Breast epithelium (tissue), 4 donors: Measurements from ENCODE around the gene LARP6. TPM values are rescaled to one million over a fixed set of nuclear protein-coding genes. Genes with fewer than 3 reads are reported as not detected.

ENCODE experiments used
- DNase-seq, 2 donors: peaks; one replicate each; pipeline ENCODE4 v3.0.0-alpha.2; 2019; ENCODE audit warnings: low spot score in 2 of 2
- H3K27ac ChIP-seq, 2 donors: fragments of 200-600 bp; sonication (generic) in 1 of 2; one replicate each; pipeline ENCODE4 v1.5.1; 2016 to 2019; ENCODE audit warnings: mild to moderate bottlenecking in 1 of 2
- H3K27me3 ChIP-seq, 2 donors: fragments of 200-600 bp; sonication (generic) in 1 of 2; one replicate each; pipeline versions ENCODE4 v1.5.1 to v1.6.0; 2017 to 2019; ENCODE audit warnings: control low read depth in 1 of 2, mild to moderate bottlenecking in 1 of 2
- H3K36me3 ChIP-seq: fragments of 200-600 bp; one replicate; pipeline ENCODE4 v1.5.1; 2019
- H3K4me1 ChIP-seq, 2 donors: fragments of 200-600 bp; sonication (generic); one replicate each; pipeline ENCODE4 v1.5.1; 2016 to 2019; ENCODE audit warnings: control low read depth in 1 of 2
- H3K4me3 ChIP-seq, 3 donors: fragments of 200-600 bp; sonication (generic); 1 replicate in 2 of 3; 2 replicates in 1 of 3; pipeline ENCODE4 v1.5.1; 2016 to 2019; ENCODE audit warnings: mild to moderate bottlenecking in 3 of 3, moderate library complexity in 2 of 3
- H3K9me3 ChIP-seq, 2 donors: fragments of 200-600 bp; sonication (generic) in 1 of 2; one replicate each; pipeline ENCODE4 v1.5.1; 2016 to 2019; ENCODE audit warnings: control low read depth in 1 of 2
- POLR2A ChIP-seq: fragments of 450-650 bp; IDR thresholded peaks from one replicate; pipeline ENCODE4 v1.6.1; 2016; ENCODE audit warnings: antibody characterized with exemption, mild to moderate bottlenecking, moderate library complexity
- POLR2AphosphoS5 ChIP-seq, 3 donors: sonication (generic); formaldehyde crosslinking; IDR thresholded peaks; one replicate each; pipeline ENCODE4 v1.6.1; 2017; ENCODE audit warnings: antibody characterized with exemption in 3 of 3
- intact Hi-C: fragments of 100-400 bp; cut with DNase I; formaldehyde crosslinking; loops from one replicate; pipeline ENCODE4 v1.15.1; 2023; ENCODE audit warnings: low total_unique reads
- total RNA-seq, 3 donors: library from RNA; depleted of rRNA; stranded (reverse); fragments of >200 nt; gene quantifications; one replicate each; pipeline ENCODE4 v1.1.0, GENCODE V29; 2016
- TF ChIP-seq, protein P1 (sequence below), 3 donors: fragments of 450-650 bp; IDR thresholded peaks; one replicate each; pipeline ENCODE4 v1.5.1; 2016 to 2017; ENCODE audit warnings: antibody characterized with exemption in 3 of 3, mild to moderate bottlenecking in 3 of 3, moderate library complexity in 3 of 3

LARP6 gene
- total RNA-seq, 3 donors from 2014 or later = 18.6 to 72.5 (median 40.0) TPM

DNA sequence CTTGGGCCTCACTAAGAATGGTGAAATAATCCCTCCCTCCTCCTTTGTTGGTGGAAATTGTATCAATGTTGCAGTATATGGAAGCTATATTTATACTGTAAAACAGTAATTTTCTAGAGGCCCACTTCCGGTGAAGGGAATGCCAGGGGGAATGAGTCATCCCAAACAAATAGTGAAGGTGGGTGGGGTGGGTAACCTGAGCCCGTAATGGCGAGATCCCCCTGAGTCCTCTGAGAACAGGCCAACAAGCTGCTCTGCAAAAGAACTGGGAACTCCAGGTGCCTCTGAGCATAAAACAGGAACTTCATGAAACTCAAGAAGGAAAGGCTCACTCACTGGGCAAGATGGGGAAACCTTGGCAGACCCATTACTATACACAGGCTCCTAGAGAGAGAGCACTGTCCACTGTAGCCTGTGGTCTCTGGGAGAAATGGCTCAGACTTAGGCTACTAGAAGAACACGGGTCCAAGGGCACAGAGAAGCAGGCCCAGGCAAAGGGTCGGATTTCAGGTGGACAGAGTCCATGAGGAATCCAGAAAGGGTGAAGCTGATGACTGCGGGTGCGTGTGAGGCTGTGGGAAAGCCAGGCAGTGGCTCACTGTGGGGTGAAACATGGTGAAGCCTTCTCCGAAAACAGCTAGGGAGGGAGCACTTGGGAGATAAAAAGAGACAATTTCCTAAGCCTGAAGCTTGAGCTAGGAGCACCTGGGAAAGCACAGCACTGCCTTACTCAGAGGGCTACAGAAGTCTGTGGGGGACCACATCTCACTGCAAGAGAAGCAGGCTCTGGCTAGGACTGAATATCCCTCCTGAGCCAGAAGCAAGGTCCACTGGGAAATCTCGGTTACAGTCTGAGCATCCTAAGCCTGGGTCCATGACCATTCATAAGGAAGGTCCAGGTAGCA is 19.8 kb downstream of the LARP6 start:
- no peaks in the 10 kb centered on the region for H3K27me3 ChIP-seq
- H3K9me3 ChIP-seq = no peaks in the 10 kb centered on the region
- H3K27ac ChIP-seq = peak overlapping the region in 1 of 2 donors; percentile 29
- no peaks in the 10 kb centered on the region for H3K36me3 ChIP-seq
- H3K4me3 ChIP-seq = no peak overlapping the region
- no peaks in the 10 kb centered on the region for H3K4me1 ChIP-seq
- DNase-seq = no peak
- intact Hi-C loops = no loop called here
- no peak for TF ChIP-seq POLR2AphosphoS5 (IDR thresholded peaks at IDR 0.05)
- TF ChIP-seq, protein P1, sequence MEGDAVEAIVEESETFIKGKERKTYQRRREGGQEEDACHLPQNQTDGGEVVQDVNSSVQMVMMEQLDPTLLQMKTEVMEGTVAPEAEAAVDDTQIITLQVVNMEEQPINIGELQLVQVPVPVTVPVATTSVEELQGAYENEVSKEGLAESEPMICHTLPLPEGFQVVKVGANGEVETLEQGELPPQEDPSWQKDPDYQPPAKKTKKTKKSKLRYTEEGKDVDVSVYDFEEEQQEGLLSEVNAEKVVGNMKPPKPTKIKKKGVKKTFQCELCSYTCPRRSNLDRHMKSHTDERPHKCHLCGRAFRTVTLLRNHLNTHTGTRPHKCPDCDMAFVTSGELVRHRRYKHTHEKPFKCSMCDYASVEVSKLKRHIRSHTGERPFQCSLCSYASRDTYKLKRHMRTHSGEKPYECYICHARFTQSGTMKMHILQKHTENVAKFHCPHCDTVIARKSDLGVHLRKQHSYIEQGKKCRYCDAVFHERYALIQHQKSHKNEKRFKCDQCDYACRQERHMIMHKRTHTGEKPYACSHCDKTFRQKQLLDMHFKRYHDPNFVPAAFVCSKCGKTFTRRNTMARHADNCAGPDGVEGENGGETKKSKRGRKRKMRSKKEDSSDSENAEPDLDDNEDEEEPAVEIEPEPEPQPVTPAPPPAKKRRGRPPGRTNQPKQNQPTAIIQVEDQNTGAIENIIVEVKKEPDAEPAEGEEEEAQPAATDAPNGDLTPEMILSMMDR (IDR thresholded peaks at IDR 0.05) = no peak
- TF ChIP-seq POLR2A = no peak

- Histone ChIP-seq H3K4me1 (no peaks in the 10 kb centered on the region), H3K9me3 (no peaks in the 10 kb centered on the region), H3K27me3 (no peaks in the 10 kb centered on the region), H3K4me3 (no peak overlapping the region), H3K36me3 (no peaks in the 10 kb centered on the region), H3K27ac (no peak overlapping the region)
- intact Hi-C loops = no loop called here
- no peak for DNase-seq
- TF ChIP-seq POLR2AphosphoS5 (IDR thresholded peaks at IDR 0.05) = no peak
- TF ChIP-seq POLR2A = no peak
- TF ChIP-seq, protein P1 (IDR thresholded peaks at IDR 0.05) = no peak
Measured at GRCh38 chr15:70833422-70833821, 20.5 kb downstream of the LARP6 start.

DNA sequence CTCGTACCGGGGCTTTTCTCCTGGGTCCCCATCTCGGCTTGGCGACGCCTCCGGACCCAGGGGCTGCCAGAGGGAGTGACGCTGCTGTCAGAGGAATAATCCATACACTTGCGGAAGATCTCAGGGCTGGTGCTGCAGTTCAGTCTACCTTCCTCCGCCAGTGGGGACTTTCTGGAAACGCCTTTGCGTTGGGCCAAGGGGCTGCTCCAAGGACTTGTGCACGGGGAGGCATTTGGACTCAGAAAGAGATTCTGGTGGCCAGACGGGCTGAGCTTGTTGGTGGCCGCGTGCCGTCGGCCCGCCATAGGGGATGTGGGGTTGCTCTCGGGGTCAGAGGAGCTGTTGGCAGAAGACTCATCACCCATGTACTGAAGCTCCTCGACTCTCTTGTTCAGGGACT is 21.8 kb downstream of the LARP6 start:
- no peak overlapping the region for H3K4me3 ChIP-seq
- no peaks in the 10 kb centered on the region for H3K27me3 ChIP-seq
- H3K36me3 ChIP-seq = no peaks in the 10 kb centered on the region
- no peaks in the 10 kb centered on the region for H3K9me3 ChIP-seq
- H3K4me1 ChIP-seq = no peaks in the 10 kb centered on the region
- intact Hi-C loops = no loop called here
- TF ChIP-seq POLR2AphosphoS5 (IDR thresholded peaks at IDR 0.05) (no peak), POLR2A (no peak)
- TF ChIP-seq, protein P1 (IDR thresholded peaks at IDR 0.05) = no peak
- H3K27ac ChIP-seq = no peak overlapping the region
- DNase-seq = no peak

DNA sequence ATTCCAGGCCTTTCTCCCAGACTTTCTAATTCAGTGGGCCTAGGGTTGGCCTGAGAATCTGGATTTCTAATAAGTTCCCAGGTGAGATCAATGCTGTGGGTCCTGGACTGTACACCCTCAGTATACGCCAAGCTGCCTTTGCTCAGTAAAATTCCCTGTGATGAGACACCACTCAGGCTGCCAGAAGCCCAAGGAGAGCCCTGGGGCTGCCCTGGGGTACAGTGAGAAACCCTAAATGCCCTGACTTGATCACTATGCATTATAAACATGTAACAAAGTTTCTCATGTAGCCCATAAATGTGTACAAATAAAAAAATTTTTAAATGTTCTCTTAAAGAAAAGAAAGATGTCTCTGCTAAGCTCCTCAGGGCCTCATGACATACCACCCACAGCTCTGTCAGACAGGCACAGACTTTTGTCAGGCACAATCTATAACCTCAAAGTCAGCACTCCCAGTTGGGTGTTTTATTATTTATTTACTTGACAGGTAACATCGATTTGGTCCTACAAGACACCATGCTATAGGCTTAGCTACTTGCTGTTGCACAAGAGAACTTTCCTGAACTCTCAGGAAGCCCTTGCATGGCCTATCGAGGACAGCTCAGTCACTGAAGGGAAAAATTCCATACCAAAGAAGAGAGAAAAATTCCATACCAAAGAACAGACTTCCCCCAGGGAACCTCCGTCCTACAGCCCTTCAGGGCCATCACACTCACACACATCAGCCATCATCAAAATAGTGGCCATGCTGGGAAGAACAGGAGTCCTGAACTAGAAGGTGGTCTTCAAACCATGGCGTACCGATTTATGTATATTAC is 22.7 kb downstream of the LARP6 start:
- Histone ChIP-seq H3K27me3 (no peaks in the 10 kb centered on the region), H3K4me3 (no peak overlapping the region), H3K36me3 (no peaks in the 10 kb centered on the region), H3K4me1 (no peaks in the 10 kb centered on the region), H3K27ac (no peak overlapping the region), H3K9me3 (no peaks in the 10 kb centered on the region)
- no peak for DNase-seq
- intact Hi-C loops = no loop called here
- TF ChIP-seq POLR2AphosphoS5 (IDR thresholded peaks at IDR 0.05) (no peak), POLR2A (no peak)
- TF ChIP-seq, protein P1 (IDR thresholded peaks at IDR 0.05) = no peak

GRCh38 chr15:70830615-70831014 is 23.3 kb downstream of the LARP6 start:
- Histone ChIP-seq H3K36me3 (no peaks in the 10 kb centered on the region), H3K4me3 (no peak overlapping the region), H3K27me3 (no peaks in the 10 kb centered on the region), H3K4me1 (no peaks in the 10 kb centered on the region), H3K27ac (no peak overlapping the region), H3K9me3 (no peaks in the 10 kb centered on the region)
- TF ChIP-seq, protein P1 (IDR thresholded peaks at IDR 0.05) = no peak
- no peak for TF ChIP-seq POLR2A
- no peak for DNase-seq
- intact Hi-C loops = no loop called here
